Measurements from ENCODE around the gene SOAT1. TPM values are rescaled to one million over a fixed set of nuclear protein-coding genes. Genes with fewer than 3 reads are reported as not detected.

SOAT1 gene
- total RNA-seq, 1 donor from 2014 or later, result 54.4 TPM

DNA sequence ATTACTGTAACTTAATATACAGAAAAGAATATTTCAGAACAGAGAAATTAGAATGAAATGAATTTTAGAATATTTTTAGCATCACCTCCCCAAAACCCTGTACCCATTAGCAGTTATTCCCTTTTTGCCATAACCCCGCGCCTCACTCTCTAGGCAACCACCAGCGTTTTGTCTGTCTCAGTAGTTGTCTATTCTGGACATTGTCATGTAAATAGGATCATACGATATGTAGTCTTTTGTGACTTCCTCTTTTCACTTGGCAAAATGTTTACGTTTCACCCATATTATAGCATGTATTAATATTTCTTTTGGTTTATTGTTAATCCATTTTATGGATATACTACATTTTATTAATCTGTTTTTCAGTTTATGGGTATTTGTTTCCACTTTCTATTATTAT is 24.9 kb downstream of the SOAT1 start:
- intact Hi-C loops (cut with micrococcal nuclease), result no loop called here
- Mint-ChIP-seq H3K9me3 (peaks cover 6% of the 10 kb centered on the region), H3K4me1 (peaks cover 9% of the 10 kb centered on the region), H3K36me3 (ENCODE audit: low read depth) (peaks cover 44% of the 10 kb centered on the region), H3K27me3 (no peaks in the 10 kb centered on the region), H3K27ac (no peak overlapping the region), H3K4me3 (no peak overlapping the region)
- DNase-seq, result no peak

- H3K27ac Mint-ChIP-seq, result no peak overlapping the region
- peaks cover 11% of the 10 kb centered on the region for H3K4me1 Mint-ChIP-seq
Observed at GRCh38 chr1:179321533-179322216, 28.1 kb downstream of the SOAT1 start.

GRCh38 chr1:179322557-179322956 is 29.0 kb downstream of the SOAT1 start:
- H3K4me3 Mint-ChIP-seq, result no peak overlapping the region
- no peak overlapping the region for H3K27ac Mint-ChIP-seq
- H3K4me1 Mint-ChIP-seq, result peaks cover 10% of the 10 kb centered on the region
- H3K9me3 Mint-ChIP-seq, result peaks cover 6% of the 10 kb centered on the region
- no peaks in the 10 kb centered on the region for H3K27me3 Mint-ChIP-seq
- intact Hi-C loops (cut with micrococcal nuclease), result no loop called here
- H3K36me3 Mint-ChIP-seq (ENCODE audit: low read depth), result peaks cover 50% of the 10 kb centered on the region
- no peak for DNase-seq

More at GRCh38 chr1:179321533-179322216, 28.1 kb downstream of the SOAT1 start:
- Mint-ChIP-seq H3K9me3 (peaks cover 6% of the 10 kb centered on the region), H3K27me3 (no peaks in the 10 kb centered on the region), H3K4me3 (no peak overlapping the region), H3K36me3 (ENCODE audit: low read depth) (peaks cover 49% of the 10 kb centered on the region)
- intact Hi-C loops (cut with micrococcal nuclease), result no loop called here
- DNase-seq, result no peak

- peaks cover 9% of the 10 kb centered on the region for H3K4me1 Mint-ChIP-seq
- H3K27me3 Mint-ChIP-seq, result no peaks in the 10 kb centered on the region
- peaks cover 54% of the 10 kb centered on the region for H3K36me3 Mint-ChIP-seq (ENCODE audit: low read depth)
- no peak for DNase-seq
- H3K4me3 Mint-ChIP-seq, result no peak overlapping the region
- H3K9me3 Mint-ChIP-seq, result peaks cover 6% of the 10 kb centered on the region
- intact Hi-C loops (cut with micrococcal nuclease), result no loop called here
- H3K27ac Mint-ChIP-seq, result no peak overlapping the region
Observed at GRCh38 chr1:179323436-179323835, 29.8 kb downstream of the SOAT1 start.

- H3K27ac Mint-ChIP-seq, result no peak overlapping the region
- no peak overlapping the region for H3K4me3 Mint-ChIP-seq
- no peaks in the 10 kb centered on the region for H3K27me3 Mint-ChIP-seq
- H3K4me1 Mint-ChIP-seq, result peaks cover 13% of the 10 kb centered on the region
- intact Hi-C loops (cut with micrococcal nuclease), result no loop called here
- H3K36me3 Mint-ChIP-seq (ENCODE audit: low read depth), result peaks cover 59% of the 10 kb centered on the region
- H3K9me3 Mint-ChIP-seq, result peaks cover 13% of the 10 kb centered on the region
- DNase-seq, result no peak
Observed at GRCh38 chr1:179325836-179326235, 32.2 kb downstream of the SOAT1 start.

DNA sequence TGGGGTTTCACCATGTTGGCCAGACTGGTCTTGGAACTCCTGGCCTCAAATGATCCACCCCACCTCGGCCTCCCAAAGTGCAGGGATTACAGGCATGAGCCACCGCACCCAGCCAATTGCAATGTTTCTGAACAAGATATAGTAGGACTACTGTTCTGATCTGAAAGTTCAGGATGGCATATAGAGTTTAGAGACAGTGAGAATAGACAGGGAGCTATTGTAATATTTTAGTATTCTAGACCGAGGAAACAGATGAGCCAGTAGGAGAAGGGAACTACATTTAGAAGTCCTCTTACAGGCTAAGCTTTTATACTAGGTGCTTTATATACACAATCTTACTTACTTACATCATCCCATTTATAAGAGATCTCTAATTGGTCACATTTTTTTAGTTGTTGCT is 33.1 kb downstream of the SOAT1 start:
- intact Hi-C loops (cut with micrococcal nuclease), result no loop called here
- Mint-ChIP-seq H3K9me3 (peaks cover 7% of the 10 kb centered on the region), H3K36me3 (ENCODE audit: low read depth) (peaks cover 53% of the 10 kb centered on the region), H3K27me3 (no peaks in the 10 kb centered on the region), H3K27ac (no peak overlapping the region), H3K4me1 (peaks cover 11% of the 10 kb centered on the region), H3K4me3 (no peak overlapping the region)
- DNase-seq, result no peak

DNA sequence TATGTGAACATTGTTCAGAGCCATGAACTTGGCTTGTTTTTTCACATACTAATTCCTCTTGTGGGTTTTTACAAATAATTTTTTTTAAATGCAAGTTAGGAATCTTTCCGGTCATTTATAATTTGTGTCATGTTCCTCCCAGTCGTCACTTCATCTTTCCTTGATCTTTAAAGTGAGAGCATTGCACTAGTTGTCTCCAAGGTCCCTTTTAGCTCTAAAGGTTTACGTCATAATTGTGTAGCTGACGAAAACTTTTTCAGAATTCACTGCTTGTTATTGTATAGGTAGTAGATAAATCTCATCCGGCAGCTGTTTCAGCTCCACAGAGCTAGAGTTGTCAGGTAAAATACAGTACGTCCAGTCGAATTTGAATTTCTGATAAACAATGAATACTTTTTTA is 33.6 kb downstream of the SOAT1 start:
- no peak overlapping the region for H3K27ac Mint-ChIP-seq
- H3K4me1 Mint-ChIP-seq, result peaks cover 9% of the 10 kb centered on the region
- H3K4me3 Mint-ChIP-seq, result no peak overlapping the region
- H3K36me3 Mint-ChIP-seq (ENCODE audit: low read depth), result peaks cover 49% of the 10 kb centered on the region
- no peak for DNase-seq
- intact Hi-C loops (cut with micrococcal nuclease), result no loop called here
- H3K9me3 Mint-ChIP-seq, result peaks cover 7% of the 10 kb centered on the region
- no peaks in the 10 kb centered on the region for H3K27me3 Mint-ChIP-seq

DNA sequence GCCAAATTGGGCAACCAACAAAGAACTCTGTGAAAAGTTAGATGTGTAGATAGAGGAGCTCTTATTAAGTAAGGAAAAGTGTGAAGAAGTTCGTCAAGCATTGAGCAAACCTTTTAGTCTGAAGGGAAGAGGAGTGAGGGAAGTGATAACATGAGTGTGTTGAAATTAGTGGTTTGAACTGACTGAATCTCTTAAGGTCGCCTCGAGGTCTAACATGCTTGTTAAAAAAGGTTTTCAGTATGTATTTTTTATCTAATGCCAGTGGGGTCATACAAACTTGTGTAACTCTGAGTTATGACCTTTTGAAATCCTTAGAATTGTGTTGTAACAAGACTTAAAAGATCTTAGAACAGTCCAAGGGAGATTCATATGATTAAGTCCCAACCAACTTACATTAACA is 34.1 kb downstream of the SOAT1 start:
- peaks cover 7% of the 10 kb centered on the region for H3K9me3 Mint-ChIP-seq
- no peaks in the 10 kb centered on the region for H3K27me3 Mint-ChIP-seq
- peaks cover 47% of the 10 kb centered on the region for H3K36me3 Mint-ChIP-seq (ENCODE audit: low read depth)
- H3K27ac Mint-ChIP-seq, result no peak overlapping the region
- no peak overlapping the region for H3K4me3 Mint-ChIP-seq
- intact Hi-C loops (cut with micrococcal nuclease), result no loop called here
- H3K4me1 Mint-ChIP-seq, result peaks cover 6% of the 10 kb centered on the region
- no peak for DNase-seq

DNA sequence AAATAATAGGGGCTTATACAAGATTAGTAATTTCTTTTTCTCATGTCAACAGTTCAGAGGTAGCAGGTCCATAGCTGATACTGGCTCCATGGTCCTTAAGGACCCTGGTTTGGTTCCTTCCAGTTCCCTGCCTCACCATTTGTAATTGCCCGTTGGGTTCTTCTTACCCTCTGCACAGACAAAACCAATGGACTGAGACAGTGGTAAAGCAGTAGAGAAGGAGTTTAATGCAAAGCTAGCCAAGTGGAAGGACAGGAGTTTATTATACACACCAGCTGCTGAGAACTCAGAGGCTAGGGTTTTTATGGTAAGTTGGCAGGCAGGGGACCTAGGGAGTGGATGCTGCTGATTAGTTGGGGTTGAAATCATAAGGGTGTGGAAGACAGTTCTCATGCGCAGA is 36.3 kb downstream of the SOAT1 start:
- Mint-ChIP-seq H3K9me3 (peaks cover 7% of the 10 kb centered on the region), H3K36me3 (ENCODE audit: low read depth) (peaks cover 47% of the 10 kb centered on the region), H3K27ac (no peak overlapping the region), H3K4me1 (peaks cover 8% of the 10 kb centered on the region), H3K27me3 (no peaks in the 10 kb centered on the region), H3K4me3 (no peak overlapping the region)
- intact Hi-C loops (cut with micrococcal nuclease), result no loop called here
- DNase-seq, result no peak

DNA sequence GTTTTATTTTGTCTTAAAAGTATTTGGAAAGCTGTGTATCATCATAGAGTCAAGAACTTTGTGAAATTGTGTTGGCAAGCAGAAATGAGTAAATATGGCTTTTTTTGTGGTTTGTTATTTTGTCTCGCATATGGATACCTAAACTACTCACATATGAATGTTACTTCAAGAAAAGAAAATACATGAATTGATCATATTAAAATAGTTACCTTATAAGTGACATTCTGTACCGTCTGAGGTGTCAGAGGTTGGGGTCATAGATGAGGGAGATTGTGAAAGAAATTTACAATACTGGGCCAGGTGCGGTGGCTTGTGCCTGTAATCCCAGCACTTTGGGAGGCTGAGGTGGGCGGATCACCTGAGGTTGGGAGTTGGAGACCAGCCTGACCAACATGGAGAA is 40.8 kb downstream of the SOAT1 start:
- Mint-ChIP-seq H3K27ac (peak overlapping the region; percentile 6), H3K4me3 (no peak overlapping the region), H3K9me3 (peaks cover 7% of the 10 kb centered on the region), H3K27me3 (no peaks in the 10 kb centered on the region), H3K36me3 (ENCODE audit: low read depth) (peaks cover 39% of the 10 kb centered on the region), H3K4me1 (peaks cover 10% of the 10 kb centered on the region)
- no peak for DNase-seq
- intact Hi-C loops (cut with micrococcal nuclease), result no loop called here

- DNase-seq, result no peak
- Mint-ChIP-seq H3K4me3 (no peak overlapping the region), H3K27ac (no peak overlapping the region), H3K4me1 (peaks cover 6% of the 10 kb centered on the region), H3K9me3 (no peaks in the 10 kb centered on the region), H3K36me3 (ENCODE audit: low read depth) (peaks cover 35% of the 10 kb centered on the region), H3K27me3 (no peaks in the 10 kb centered on the region)
- intact Hi-C loops (cut with micrococcal nuclease), result no loop called here
Observed at GRCh38 chr1:179337288-179337687, 43.7 kb downstream of the SOAT1 start.

DNA sequence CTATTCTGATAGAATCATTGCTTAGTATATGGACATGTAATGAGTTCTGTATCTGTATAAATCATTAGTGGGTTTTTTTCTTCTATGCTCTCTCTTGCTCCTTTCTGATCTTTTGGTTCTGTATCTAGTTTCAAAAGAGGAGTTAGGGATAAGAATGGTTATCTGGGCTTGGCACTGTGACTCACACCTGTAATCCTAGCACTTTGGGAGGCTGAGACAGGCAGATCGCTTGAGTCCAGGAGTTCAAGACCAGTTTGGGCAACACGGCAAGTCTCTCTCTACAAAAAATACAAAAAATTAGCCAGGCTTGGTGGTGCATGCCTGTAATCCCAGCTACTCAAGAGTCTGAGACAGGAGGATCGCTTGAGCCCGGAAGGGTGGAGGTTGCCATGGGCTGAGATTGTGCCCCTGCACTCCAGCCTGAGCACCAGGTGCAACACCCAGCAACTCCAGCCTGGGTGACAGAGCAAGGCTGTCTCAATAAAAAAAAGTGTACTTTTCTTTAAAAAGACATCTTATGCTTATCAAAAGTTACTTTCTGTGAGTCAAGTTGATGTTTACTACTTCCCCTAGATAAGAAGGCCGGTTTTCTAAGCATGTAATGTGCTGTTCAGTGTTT is 44.5 kb downstream of the SOAT1 start:
- H3K27ac Mint-ChIP-seq, result no peak overlapping the region
- intact Hi-C loops (cut with micrococcal nuclease), result no loop called here

GRCh38 chr1:179340918-179341317 is 47.3 kb downstream of the SOAT1 start:
- DNase-seq, result no peak
- H3K27me3 Mint-ChIP-seq, result no peaks in the 10 kb centered on the region
- H3K4me3 Mint-ChIP-seq, result no peak overlapping the region
- no peaks in the 10 kb centered on the region for H3K9me3 Mint-ChIP-seq
- H3K4me1 Mint-ChIP-seq, result peaks cover 2% of the 10 kb centered on the region
- H3K36me3 Mint-ChIP-seq (ENCODE audit: low read depth), result peaks cover 38% of the 10 kb centered on the region
- H3K27ac Mint-ChIP-seq, result no peak overlapping the region
- intact Hi-C loops (cut with micrococcal nuclease), result no loop called here

More for the DNA sequence above, 44.5 kb downstream of the SOAT1 start:
- no peak for DNase-seq
- Mint-ChIP-seq H3K4me1 (peaks cover 6% of the 10 kb centered on the region), H3K27me3 (no peaks in the 10 kb centered on the region), H3K9me3 (no peaks in the 10 kb centered on the region), H3K36me3 (ENCODE audit: low read depth) (peaks cover 35% of the 10 kb centered on the region), H3K4me3 (no peak overlapping the region)

DNA sequence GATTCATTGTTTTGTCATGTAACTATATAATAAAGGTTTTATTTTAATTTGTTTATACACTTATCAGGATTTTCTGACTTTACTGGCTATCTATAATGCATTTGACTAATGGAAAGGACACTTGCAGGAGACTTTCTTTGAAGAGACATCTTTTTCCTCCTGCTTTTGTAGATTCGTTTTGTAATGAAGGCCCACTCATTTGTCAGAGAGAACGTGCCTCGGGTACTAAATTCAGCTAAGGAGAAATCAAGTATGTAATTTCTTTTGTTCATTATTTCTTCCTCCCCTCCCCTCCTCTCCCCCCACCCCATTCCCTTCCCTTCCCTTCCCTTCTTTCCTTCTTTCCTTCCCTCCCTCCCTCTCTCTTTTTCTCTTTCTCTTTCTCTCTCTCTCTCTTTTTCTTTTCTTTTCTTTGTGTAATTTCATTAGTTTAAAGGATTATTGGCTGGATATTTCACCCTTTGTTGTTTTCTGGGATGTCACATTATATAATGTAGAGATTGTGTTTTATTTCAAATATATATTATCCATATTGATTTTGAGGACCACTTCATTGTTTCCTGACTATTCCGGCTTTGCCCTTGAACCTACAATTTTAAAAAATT is 48.4 kb downstream of the SOAT1 start:
- H3K27ac Mint-ChIP-seq, result no peak overlapping the region
- H3K36me3 Mint-ChIP-seq (ENCODE audit: low read depth), result peaks cover 43% of the 10 kb centered on the region
- H3K27me3 Mint-ChIP-seq, result no peaks in the 10 kb centered on the region

More for the DNA sequence above, 48.4 kb downstream of the SOAT1 start:
- intact Hi-C loops (cut with micrococcal nuclease), result no loop called here
- DNase-seq, result no peak
- peaks cover 2% of the 10 kb centered on the region for H3K4me1 Mint-ChIP-seq
- H3K9me3 Mint-ChIP-seq, result no peaks in the 10 kb centered on the region
- H3K4me3 Mint-ChIP-seq, result no peak overlapping the region

Data from activated CD4-positive, alpha-beta T cell treated with anti-CD3 and anti-CD28 coated beads, Interleukin-2, amount 10 ng/mL, durations not matched to agents 24 days and 14 days (primary cell).